ENCODE data around the gene ZBTB37.
A peak's percentile ranks its signal among the peaks of the same experiment; 100 is the strongest.
"Not testable (repeated sequence)": the region's sequence is repeated elsewhere in the genome, so short reads cannot be mapped to it uniquely, and the experiment has no call there.

The ZBTB37 gene

GRCh38 chr1:173868266-173869020 is at the start of gene ZBTB37:
Gene ZBTB37, plus strand, starts transcription at chr1:173868380. Its CDS starts 1,846 bp downstream, at chr1:173870226.
- DNase-seq, result peak; percentile 98

- no peak for DNase-seq
Observed at GRCh38 chr1:173818459-173818858, 49.7 kb upstream of the ZBTB37 start.

- DNase-seq, result no peak
Observed at GRCh38 chr1:173821680-173822079, 46.5 kb upstream of the ZBTB37 start.

- no peak for DNase-seq
Observed at GRCh38 chr1:173823781-173824314, 44.3 kb upstream of the ZBTB37 start.

- DNase-seq, result peak; percentile 90
Observed at GRCh38 chr1:173824315-173825081, 43.7 kb upstream of the ZBTB37 start, which contains the start of the genes CENPL and DARS2. Gene CENPL, minus strand, starts transcription at chr1:173824883. Its CDS starts 13,584 bp downstream, at chr1:173811299. Gene DARS2, plus strand, starts transcription at chr1:173824673. Its CDS starts 557 bp downstream, at chr1:173825230.

- DNase-seq, result no peak
Observed at GRCh38 chr1:173827611-173828010, 40.6 kb upstream of the ZBTB37 start.

GRCh38 chr1:173832748-173833147 is 35.4 kb upstream of the ZBTB37 start:
- no peak for DNase-seq

- no peak for DNase-seq
Observed at GRCh38 chr1:173852105-173852504, 16.1 kb upstream of the ZBTB37 start.

- no peak for DNase-seq
Observed at GRCh38 chr1:173853074-173853473, 15.1 kb upstream of the ZBTB37 start.

- DNase-seq, result no peak
Observed at GRCh38 chr1:173856014-173856413, 12.2 kb upstream of the ZBTB37 start.

GRCh38 chr1:173856903-173857302 is 11.3 kb upstream of the ZBTB37 start:
- no peak for DNase-seq

GRCh38 chr1:173857363-173857917 is 10.7 kb upstream of the ZBTB37 start:
- no peak for DNase-seq

- not testable (repeated sequence) for DNase-seq
Observed at GRCh38 chr1:173859547-173859946, 8.6 kb upstream of the ZBTB37 start.

GRCh38 chr1:173860065-173860464 is 8.1 kb upstream of the ZBTB37 start:
- DNase-seq, result no peak

GRCh38 chr1:173861731-173862145 is 6.4 kb upstream of the ZBTB37 start:
- DNase-seq, result no peak

- DNase-seq, result not testable (repeated sequence)
Observed at GRCh38 chr1:173862146-173862768, 5.9 kb upstream of the ZBTB37 start.

- no peak for DNase-seq
Observed at GRCh38 chr1:173862769-173863223, 5.4 kb upstream of the ZBTB37 start.

- DNase-seq, result no peak
Observed at GRCh38 chr1:173863224-173864161, 4.7 kb upstream of the ZBTB37 start.

GRCh38 chr1:173864179-173864867 is 3.9 kb upstream of the ZBTB37 start:
- no peak for DNase-seq

GRCh38 chr1:173865468-173866164 is 2.6 kb upstream of the ZBTB37 start:
- no peak for DNase-seq
